ENCODE measurements around the gene SLC25A14.

GRCh38 chrX:130336531-130336930, 3.2 kb upstream of the SLC25A14 start:
- TF ChIP-seq CTCF (IDR thresholded peaks at IDR 0.05; ENCODE audit: insufficient read depth, low read length, poor library complexity, severe bottlenecking) (no peak), EZH2phosphoT487 (conservative IDR thresholded peaks at IDR 0.05; ENCODE audit: low read length) (no peak)
